Nasal cavity respiratory epithelium epithelial cell of viscerocranial mucosa (primary cell): ENCODE results near the gene ENPP1. TPM values are rescaled to one million over a fixed set of nuclear protein-coding genes. Genes with fewer than 3 reads are reported as not detected.

Source experiments
- total RNA-seq: library from RNA; depleted of rRNA; stranded (reverse); fragments of >200 nt; gene quantifications from 2 replicates; pipeline ENCODE4 v1.2.3, GENCODE V29; 2014

Gene ENPP1
- under 0.01 and 0.07 TPM in 2 replicates for total RNA-seq

GRCh38 chr6:131807644-131808459 is at the start of gene ENPP1:
Gene ENPP1, plus strand, starts transcription at chr6:131808020. Its CDS starts 16 bp downstream, at chr6:131808036.

Other genes starting within 250 kb of the ENPP1 start
- gene ARG1, start 234.8 kb upstream of the ENPP1 start, total RNA-seq = under 0.01 TPM in 1 of 2 replicates, not detected in the other
- gene MED23, start 179.8 kb upstream of the ENPP1 start, total RNA-seq = 24.9 and 36.5 TPM in 2 replicates
- 0.07 TPM in 1 of 2 replicates, not detected in the other for gene ENPP3, start 170.7 kb upstream of the ENPP1 start, total RNA-seq
- not detected in 2 replicates for gene OR2A4, start 106.6 kb upstream of the ENPP1 start, total RNA-seq
- not detected in 2 replicates for gene CTAGE9, start 97.0 kb upstream of the ENPP1 start, total RNA-seq
- gene CCN2, start 143.4 kb downstream of the ENPP1 start, total RNA-seq = 7.5 and 53.6 TPM in 2 replicates